ENCODE results near the gene FBXO41.
A peak's percentile ranks its signal among the peaks of the same experiment; 100 is the strongest.

The FBXO41 gene

GRCh38 chr2:73295751-73296400 is 11.6 kb upstream of the FBXO41 start:
- TF ChIP-seq CTCF (IDR thresholded peaks at IDR 0.05; ENCODE audit: extremely low read depth, insufficient read depth, missing control alignments): no peak
- no peak for DNase-seq (ENCODE audit: low spot score)
- in situ Hi-C loops (cut with MboI; ENCODE audit: low pct_unique_long_range_greater_than_20kb, low sequenced_read_pairs, unreplicated experiment): no loop called here

GRCh38 chr2:73294239-73294638 is 10.0 kb upstream of the FBXO41 start:
- in situ Hi-C loops (cut with MboI; ENCODE audit: low pct_unique_long_range_greater_than_20kb, low sequenced_read_pairs, unreplicated experiment): no loop called here
- DNase-seq (ENCODE audit: low spot score): no peak
- no peak for TF ChIP-seq CTCF (IDR thresholded peaks at IDR 0.05; ENCODE audit: extremely low read depth, insufficient read depth, missing control alignments)

- peak; percentile 13 for TF ChIP-seq CTCF (IDR thresholded peaks at IDR 0.05; ENCODE audit: extremely low read depth, insufficient read depth, missing control alignments)
- DNase-seq (ENCODE audit: low spot score): peak; percentile 98
- in situ Hi-C loops (cut with MboI; ENCODE audit: low pct_unique_long_range_greater_than_20kb, low sequenced_read_pairs, unreplicated experiment): no loop called here
Measured at GRCh38 chr2:73293534-73294171, 9.4 kb upstream of the FBXO41 start, which contains the start of gene EGR4. EGR4 (minus strand) TSS chr2:73293548; CDS start chr2:73293317, 231 bp downstream.

- peak; percentile 50 for DNase-seq (ENCODE audit: low spot score)
- TF ChIP-seq CTCF (IDR thresholded peaks at IDR 0.05; ENCODE audit: extremely low read depth, insufficient read depth, missing control alignments): no peak
- in situ Hi-C loops (cut with MboI; ENCODE audit: low pct_unique_long_range_greater_than_20kb, low sequenced_read_pairs, unreplicated experiment): no loop called here
Measured at GRCh38 chr2:73292906-73293533, 8.7 kb upstream of the FBXO41 start.

- in situ Hi-C loops (cut with MboI; ENCODE audit: low pct_unique_long_range_greater_than_20kb, low sequenced_read_pairs, unreplicated experiment): no loop called here
Measured at GRCh38 chr2:73292316-73292905, 8.1 kb upstream of the FBXO41 start.

More at GRCh38 chr2:73292316-73292905, 8.1 kb upstream of the FBXO41 start:
- TF ChIP-seq CTCF (IDR thresholded peaks at IDR 0.05; ENCODE audit: extremely low read depth, insufficient read depth, missing control alignments): no peak
- peak; percentile 33 for DNase-seq (ENCODE audit: low spot score)
